NT2/D1 (cell line): ENCODE data around the gene PLVAP.

Experiments
- SUZ12 ChIP-seq: IDR thresholded peaks from 2 replicates; pipeline ENCODE4 v1.6.1; 2011; ENCODE audit not compliant: insufficient read length, insufficient read depth; ENCODE audit errors: extremely low read depth
- YY1 ChIP-seq: IDR thresholded peaks from 2 replicates; pipeline ENCODE4 v1.6.1; 2011; ENCODE audit not compliant: insufficient read length, insufficient read depth
- ZNF274 ChIP-seq: IDR thresholded peaks from 2 replicates; pipeline ENCODE4 v1.6.1; 2011; ENCODE audit warnings: mild to moderate bottlenecking, low read depth, low read length

DNA sequence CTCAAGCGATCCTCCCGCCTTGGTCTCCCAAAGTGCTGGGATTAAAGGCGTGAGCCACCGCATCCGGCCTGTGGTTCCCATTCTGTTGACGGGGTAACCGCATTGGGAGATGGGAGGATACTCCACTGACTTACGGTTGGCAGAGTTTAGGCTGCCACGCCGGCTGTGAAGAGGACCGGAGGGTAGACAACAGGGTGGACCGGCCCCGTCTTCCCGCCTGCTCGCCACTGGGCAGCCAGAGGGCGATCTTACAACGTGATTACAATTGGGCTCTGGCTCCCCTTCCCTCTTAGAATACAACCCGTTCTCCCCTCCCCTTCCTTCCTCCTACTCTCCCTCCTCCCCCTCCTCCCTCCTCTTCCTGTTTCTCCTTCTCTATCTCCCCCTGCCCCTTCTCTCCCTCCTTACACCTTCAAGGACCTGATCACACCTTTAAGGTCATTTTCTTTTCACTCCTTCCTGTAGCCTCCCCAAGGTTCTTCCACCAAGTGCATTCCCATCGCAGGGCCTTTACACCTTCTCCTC lies 17.8 kb upstream of the PLVAP start:
- TF ChIP-seq ZNF274, result no peak
- no peak for TF ChIP-seq SUZ12
- no peak for TF ChIP-seq YY1
